ENCODE results near the gene SLC16A4. TPM values are rescaled to one million over a fixed set of nuclear protein-coding genes. Genes with fewer than 3 reads are reported as not detected.
A peak's percentile ranks its signal among the peaks of the same experiment; 100 is the strongest.

SLC16A4 gene
- total and polyA plus RNA-seq, 3 donors from 2014 or later = 5.8 to 17.4 (median 8.2) TPM

GRCh38 chr1:110428946-110429345 is 38.1 kb upstream of the SLC16A4 start:
- intact Hi-C loops (cut with DNase I; ENCODE audit: low total_unique reads) = no loop called here
- Histone ChIP-seq H3K36me3 (ENCODE audit: low read depth, missing control alignments) (no peaks in the 10 kb centered on the region), H3K9me3 (no peaks in the 10 kb centered on the region), H3K4me3 (no peak overlapping the region), H3K27ac (no peak overlapping the region), H3K4me1 (peaks cover 25% of the 10 kb centered on the region), H3K27me3 (no peaks in the 10 kb centered on the region)
- no peak for TF ChIP-seq POLR2A (IDR thresholded peaks at IDR 0.05)
- TF ChIP-seq CTCF (IDR thresholded peaks at IDR 0.05) = no peak
- no peak for DNase-seq
- WGBS, 2 donors = 83 to 86% methylated on average over 4 of the region's 4 CpGs

- 63 to 65% methylated on average over 4 of the region's 4 CpGs for WGBS, 2 donors
- H3K27ac ChIP-seq = peak overlapping the region in 1 of 2 donors; percentile 79
- no peak for TF ChIP-seq CTCF (IDR thresholded peaks at IDR 0.05)
- TF ChIP-seq POLR2A (IDR thresholded peaks at IDR 0.05) = no peak
- H3K4me1 ChIP-seq = peaks cover 25% of the 10 kb centered on the region
- no peaks in the 10 kb centered on the region for H3K9me3 ChIP-seq
- H3K4me3 ChIP-seq = no peak overlapping the region
- H3K36me3 ChIP-seq (ENCODE audit: low read depth, missing control alignments) = no peaks in the 10 kb centered on the region
- no peaks in the 10 kb centered on the region for H3K27me3 ChIP-seq
- intact Hi-C loops (cut with DNase I; ENCODE audit: low total_unique reads) = no loop called here
- no peak for DNase-seq
These were observed 36.0 kb upstream of the SLC16A4 start for GRCh38 chr1:110426854-110427253.

GRCh38 chr1:110425612-110426152 is 34.9 kb upstream of the SLC16A4 start:
- intact Hi-C loops (cut with DNase I; ENCODE audit: low total_unique reads) = no loop called here
- no peak for TF ChIP-seq POLR2A (IDR thresholded peaks at IDR 0.05)
- TF ChIP-seq CTCF (IDR thresholded peaks at IDR 0.05) = no peak
- H3K27ac ChIP-seq = peak overlapping the region; percentile 49 to 79
- H3K36me3 ChIP-seq (ENCODE audit: low read depth, missing control alignments) = no peaks in the 10 kb centered on the region
- peaks cover 33% of the 10 kb centered on the region for H3K4me1 ChIP-seq
- peak; percentile 58 for DNase-seq
- H3K27me3 ChIP-seq = no peaks in the 10 kb centered on the region
- WGBS, 2 donors = 57 to 70% methylated on average over 9 of the region's 9 CpGs
- H3K4me3 ChIP-seq = no peak overlapping the region
- H3K9me3 ChIP-seq = no peaks in the 10 kb centered on the region

GRCh38 chr1:110424699-110425611 is 34.1 kb upstream of the SLC16A4 start:
- WGBS, 2 donors = 36 to 65% methylated on average over 9 of the region's 9 CpGs
- H3K4me1 ChIP-seq = peaks cover 40% of the 10 kb centered on the region
- intact Hi-C loops (cut with DNase I; ENCODE audit: low total_unique reads) = no loop called here
- H3K27ac ChIP-seq = peak overlapping the region; percentile 49 to 79
- H3K27me3 ChIP-seq = no peaks in the 10 kb centered on the region
- no peaks in the 10 kb centered on the region for H3K36me3 ChIP-seq (ENCODE audit: low read depth, missing control alignments)
- peak; percentile 41 for DNase-seq
- no peak overlapping the region for H3K4me3 ChIP-seq
- H3K9me3 ChIP-seq = no peaks in the 10 kb centered on the region
- TF ChIP-seq CTCF (IDR thresholded peaks at IDR 0.05) (no peak), POLR2A (IDR thresholded peaks at IDR 0.05) (no peak)

Data from testis (tissue), 3 donors.